Measurements from ENCODE around the gene TECPR1.

DNA sequence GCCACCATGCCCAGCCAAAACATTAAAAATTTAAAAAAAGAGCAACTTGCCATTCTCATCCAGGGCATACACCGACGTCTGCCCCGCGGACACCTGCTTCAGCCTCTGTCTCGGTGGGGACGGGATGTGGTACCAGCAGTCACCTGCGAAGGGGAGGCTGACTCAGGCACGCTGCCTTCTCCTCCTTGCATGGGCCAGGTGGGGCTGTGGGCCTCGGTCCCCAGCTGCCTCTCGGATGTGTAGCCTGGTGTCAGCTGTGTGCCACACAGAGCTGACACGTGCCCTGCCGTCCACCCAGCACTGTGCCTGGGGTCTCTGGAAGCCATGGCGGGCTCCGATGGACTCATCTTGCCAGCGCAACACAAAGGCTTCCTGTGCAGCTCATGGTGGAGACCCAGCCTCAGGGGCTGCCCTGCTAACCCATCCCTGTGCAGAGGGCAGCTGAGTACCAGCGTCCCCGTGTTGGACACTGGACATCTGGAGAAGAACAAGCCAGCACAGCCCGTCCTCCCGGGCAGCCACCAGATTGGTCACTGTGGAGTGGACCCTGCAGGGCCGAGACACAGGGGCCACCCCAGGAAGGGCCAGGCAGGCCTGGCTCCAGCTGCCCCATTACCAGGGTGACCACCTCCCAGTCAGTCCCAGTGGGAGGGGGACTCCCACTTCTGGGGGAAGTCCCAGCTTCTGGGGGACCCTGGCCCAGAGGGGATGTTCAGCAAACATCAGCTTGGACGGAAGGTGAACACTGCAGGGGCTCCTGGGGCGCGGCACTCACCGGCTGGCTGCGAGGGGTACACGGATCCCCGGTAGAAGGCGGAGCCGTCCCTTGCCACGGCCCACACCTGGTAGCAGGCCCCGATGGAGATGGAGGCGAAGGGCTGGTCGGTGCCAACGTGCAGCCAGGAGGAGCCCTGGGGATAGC lies 30.2 kb downstream of the TECPR1 start:
- no peak for TF ChIP-seq BCL11A (tag by site-specific recombination; IDR thresholded peaks at IDR 0.05; ENCODE audit: low read depth)
- TF ChIP-seq ZNF274 (IDR thresholded peaks at IDR 0.05; ENCODE audit: low read length) = no peak
- TF ChIP-seq ZNF274 (tag by site-specific recombination; IDR thresholded peaks at IDR 0.05; ENCODE audit: borderline replicate concordance) = no peak
- TF ChIP-seq ZFP69B (tag by site-specific recombination; IDR thresholded peaks at IDR 0.05) = no peak
- TF ChIP-seq, protein P1, sequence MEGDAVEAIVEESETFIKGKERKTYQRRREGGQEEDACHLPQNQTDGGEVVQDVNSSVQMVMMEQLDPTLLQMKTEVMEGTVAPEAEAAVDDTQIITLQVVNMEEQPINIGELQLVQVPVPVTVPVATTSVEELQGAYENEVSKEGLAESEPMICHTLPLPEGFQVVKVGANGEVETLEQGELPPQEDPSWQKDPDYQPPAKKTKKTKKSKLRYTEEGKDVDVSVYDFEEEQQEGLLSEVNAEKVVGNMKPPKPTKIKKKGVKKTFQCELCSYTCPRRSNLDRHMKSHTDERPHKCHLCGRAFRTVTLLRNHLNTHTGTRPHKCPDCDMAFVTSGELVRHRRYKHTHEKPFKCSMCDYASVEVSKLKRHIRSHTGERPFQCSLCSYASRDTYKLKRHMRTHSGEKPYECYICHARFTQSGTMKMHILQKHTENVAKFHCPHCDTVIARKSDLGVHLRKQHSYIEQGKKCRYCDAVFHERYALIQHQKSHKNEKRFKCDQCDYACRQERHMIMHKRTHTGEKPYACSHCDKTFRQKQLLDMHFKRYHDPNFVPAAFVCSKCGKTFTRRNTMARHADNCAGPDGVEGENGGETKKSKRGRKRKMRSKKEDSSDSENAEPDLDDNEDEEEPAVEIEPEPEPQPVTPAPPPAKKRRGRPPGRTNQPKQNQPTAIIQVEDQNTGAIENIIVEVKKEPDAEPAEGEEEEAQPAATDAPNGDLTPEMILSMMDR (tag by site-specific recombination; IDR thresholded peaks at IDR 0.05) = no peak
- TF ChIP-seq YY1 (tag by site-specific recombination; IDR thresholded peaks at IDR 0.05) = no peak
- TF ChIP-seq, protein P2, sequence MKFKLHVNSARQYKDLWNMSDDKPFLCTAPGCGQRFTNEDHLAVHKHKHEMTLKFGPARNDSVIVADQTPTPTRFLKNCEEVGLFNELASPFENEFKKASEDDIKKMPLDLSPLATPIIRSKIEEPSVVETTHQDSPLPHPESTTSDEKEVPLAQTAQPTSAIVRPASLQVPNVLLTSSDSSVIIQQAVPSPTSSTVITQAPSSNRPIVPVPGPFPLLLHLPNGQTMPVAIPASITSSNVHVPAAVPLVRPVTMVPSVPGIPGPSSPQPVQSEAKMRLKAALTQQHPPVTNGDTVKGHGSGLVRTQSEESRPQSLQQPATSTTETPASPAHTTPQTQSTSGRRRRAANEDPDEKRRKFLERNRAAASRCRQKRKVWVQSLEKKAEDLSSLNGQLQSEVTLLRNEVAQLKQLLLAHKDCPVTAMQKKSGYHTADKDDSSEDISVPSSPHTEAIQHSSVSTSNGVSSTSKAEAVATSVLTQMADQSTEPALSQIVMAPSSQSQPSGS (tag by site-specific recombination; IDR thresholded peaks at IDR 0.05; ENCODE audit: low read depth) = no peak

Measured in HEK293 (cell line).